GM12878 (cell line): Measurements from ENCODE around the gene VN1R5. TPM values are rescaled to one million over a fixed set of nuclear protein-coding genes. Genes with fewer than 3 reads are reported as not detected.
A peak's percentile ranks its signal among the peaks of the same experiment; 100 is the strongest.

Source experiments
- ATAC-seq: fragments of 200-7000 bp; cut with Tn5 transposase; 3 replicates; pipeline ENCODE4 v1.9.1; 2020; ENCODE audit warnings: mild to moderate bottlenecking, moderate library complexity
- BruUV-seq: library from RNA; stranded (reverse); fragments of 400-500 nt; replicated peaks from 2 replicates; lab custom pipeline; 2021; lab: Mats Ljungman, UMichigan
- CTCF ChIA-PET: fragments of 300-600 bp; sonication (Branson Sonifier 250); formaldehyde crosslinking; extraction: SDS; loops from one replicate; lab custom pipeline; 2021; ENCODE audit warnings: inconsistent platforms; lab: Yijun Ruan, JAX
- POLR2A ChIA-PET: fragments of 350-600 bp; formaldehyde crosslinking; extraction: SDS; loops from one replicate; lab custom pipeline; 2021; ENCODE audit warnings: inconsistent platforms; lab: Charles Lee
- RAD21 ChIA-PET: fragments of 300-600 bp; sonication (Branson Sonifier 250); formaldehyde crosslinking; loops from one replicate; lab custom pipeline; 2023; ENCODE audit warnings: antibody characterized with exemption; ENCODE audit not compliant: unreplicated experiment; lab: Charles Lee
- SMC1A ChIA-PET: fragments of 300-600 bp; sonication (Branson Sonifier 250); formaldehyde crosslinking; loops from one replicate; lab custom pipeline; 2023; ENCODE audit not compliant: unreplicated experiment, uncharacterized antibody; lab: Charles Lee
- DNase-seq: peaks from one replicate; pipeline ENCODE4 v3.0.0-alpha.2; 2011; ENCODE audit warnings: low read depth, low spot score
- FAIRE-seq: peaks from 3 replicates; lab custom pipeline; 2011; peaks lifted over from hg19 to GRCh38; lab: Jason Lieb, UNC
- H2AFZ ChIP-seq: 2 replicates; pipeline ENCODE4 v1.6.0; 2011; ENCODE audit warnings: low read depth, low read length, control low read depth; ENCODE audit not compliant: control insufficient read depth
- H3K27ac ChIP-seq: 2 replicates; pipeline ENCODE4 v1.5.1; 2011; ENCODE audit warnings: control low read depth; ENCODE audit not compliant: control insufficient read depth, insufficient read depth
- H3K27me3 ChIP-seq, 2 experiments: replicated peaks in 1 of 2; 2 replicates each; pipeline versions ENCODE4 v1.6.0 to v1.6.1; 2011; ENCODE audit warnings: low read length in 1 of 2; ENCODE audit not compliant: control insufficient read depth in 2 of 2, insufficient read depth in 2 of 2
- H3K36me3 ChIP-seq, 2 experiments: 2 replicates each; pipeline ENCODE4 v1.5.1; 2011; ENCODE audit warnings: low read length in 1 of 2; ENCODE audit not compliant: control insufficient read depth in 2 of 2, insufficient read depth in 2 of 2
- H3K4me1 ChIP-seq: 2 replicates; pipeline ENCODE4 v1.6.1; 2011; ENCODE audit warnings: mild to moderate bottlenecking, low read length, moderate library complexity, mixed read lengths; ENCODE audit not compliant: control insufficient read depth, insufficient read depth
- H3K4me2 ChIP-seq: 2 replicates; pipeline ENCODE4 v1.6.0; 2011; ENCODE audit warnings: control low read depth; ENCODE audit not compliant: control insufficient read depth, insufficient read depth
- H3K4me3 ChIP-seq: fragments of 200-600 bp; sonication (generic); 2 replicates; pipeline ENCODE4 v1.5.1; 2016
- H3K79me2 ChIP-seq: 2 replicates; pipeline ENCODE4 v1.6.0; 2011; ENCODE audit warnings: low read length; ENCODE audit not compliant: control insufficient read depth, insufficient read depth
- H3K9ac ChIP-seq: 2 replicates; pipeline ENCODE4 v1.8.0; 2011; ENCODE audit warnings: low read length, control low read depth, mixed read lengths; ENCODE audit not compliant: control insufficient read depth, insufficient read depth
- H3K9me3 ChIP-seq: replicated peaks from 3 replicates; pipeline ENCODE4 v1.5.1; 2011; ENCODE audit warnings: mild to moderate bottlenecking, low read length; ENCODE audit not compliant: control insufficient read depth, insufficient read depth
- H4K20me1 ChIP-seq: 2 replicates; pipeline ENCODE4 v1.6.0; 2011; ENCODE audit not compliant: control insufficient read depth, insufficient read depth
- HDAC6 ChIP-seq: fragments of 200-600 bp; sonication (generic); IDR thresholded peaks from one replicate; pipeline ENCODE4 v1.8.0; 2017; ENCODE audit warnings: antibody characterized with exemption; ENCODE audit not compliant: unreplicated experiment
- IRF5 ChIP-seq: fragments of 450-650 bp; IDR thresholded peaks from 2 replicates; pipeline ENCODE4 v1.6.1; 2017; ENCODE audit warnings: borderline replicate concordance
- SMC3 ChIP-seq: IDR thresholded peaks from 2 replicates; pipeline ENCODE4 v1.6.1; 2011; ENCODE audit warnings: low read length, improper control_type of control experiment, borderline replicate concordance
- ZNF384 ChIP-seq: IDR thresholded peaks from 2 replicates; pipeline ENCODE4 v1.6.1; 2012; ENCODE audit warnings: low read depth, mild to moderate bottlenecking, low read length, improper control_type of control experiment, borderline replicate concordance
- WGBS: methylation state at CpG from one replicate; pipeline ENCODE4 v1.1.6; 2016; ENCODE audit warnings: low lambda C conversion rate; ENCODE audit not compliant: insufficient replicate concordance, insufficient coverage; ENCODE audit errors: missing lambda C conversion rate; 5-methylcytosine and 5-hydroxymethylcytosine counted together
- in situ Hi-C: fragments of 300-500 bp; cut with MboI; formaldehyde crosslinking; loops from 9 replicates; pipeline ENCODE4 v1.14.3; 2018; ENCODE audit warnings: mixed read lengths
- intact Hi-C: fragments of 100-400 bp; cut with micrococcal nuclease; formaldehyde crosslinking; loops from one replicate; pipeline ENCODE4 v1.14.2; 2022; ENCODE audit not compliant: unreplicated experiment
- polyA plus RNA-seq, 11 experiments: library from polyadenylated mRNA; depleted of rRNA in 4 of 11; unstranded in 6 of 11; stranded (reverse) in 5 of 11; fragments of >200 nt; fragmentation: Nextera tagmentation in 4 of 11; fragmentation: Illumina TruSeq in 1 of 11; extraction: Ambion mirVana in 4 of 11; extraction: Trizol in 1 of 11; gene quantifications; 1 replicate in 1 of 11; 2 replicates in 10 of 11; pipeline versions ENCODE4 v1.2.1 to v1.2.3, GENCODE V29; 2011 to 2016; ENCODE audit warnings: inconsistent platforms in 2 of 11, missing spikeins in 2 of 11, low read depth in 1 of 11
- total RNA-seq, 4 experiments: library from RNA; depleted of rRNA in 3 of 4; stranded (reverse); fragments of >200 nt in 3 of 4; fragmentation: Illumina TruSeq in 1 of 4; extraction: Trizol in 1 of 4; gene quantifications; 2 replicates each; pipeline versions ENCODE4 v1.2.1 to v1.2.3, GENCODE V29; 2013 to 2021
- TF ChIP-seq, protein P1 (sequence below): IDR thresholded peaks from 2 replicates; pipeline ENCODE4 v1.6.1; 2011; ENCODE audit warnings: low read depth, low read length, improper control_type of control experiment, borderline replicate concordance
- TF ChIP-seq, protein P2 (sequence below): fragments of 450-650 bp; IDR thresholded peaks from 2 replicates; pipeline ENCODE4 v1.6.1; 2018; ENCODE audit warnings: borderline replicate concordance, mild to moderate bottlenecking; ENCODE audit not compliant: partially characterized antibody

The VN1R5 gene
- total and polyA plus RNA-seq, 10 of the 15 experiments (the other 5 are each of a cell fraction or from before 2014, with no cell fraction given) = not detected

DNA sequence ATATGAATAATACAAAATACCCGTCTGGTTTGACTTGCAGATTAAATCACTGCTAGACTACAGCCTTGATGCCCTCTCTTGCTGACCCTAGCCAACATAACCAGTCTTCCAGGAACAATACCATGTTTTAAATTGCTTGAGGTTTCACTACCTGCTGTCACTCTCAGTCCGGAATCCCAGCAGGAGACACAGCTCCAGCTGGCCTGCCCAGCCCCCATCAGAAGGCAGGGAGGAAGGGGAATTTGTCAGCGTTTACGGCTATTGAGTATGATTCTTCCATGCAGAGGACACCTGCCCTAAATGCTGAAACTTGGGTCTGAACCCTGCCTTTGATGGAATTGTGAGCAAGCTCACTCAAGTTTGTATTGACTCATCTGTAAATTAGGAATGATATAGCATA is 42.8 kb downstream of the VN1R5 start:
- FAIRE-seq = no peak
- no peak for DNase-seq
- ChIA-PET RAD21 (no interaction called here), SMC1A (interaction anchor here (1.2 kb wide), 1 partner anchor 67 kb away, joined by 3 read pairs; no protein-coding TSS in a partner anchor), POLR2A (no interaction called here), CTCF (interaction anchor here (0.6 to 1.1 kb wide), 2 partner anchors 188 to 229 kb away, joined by 3 read pairs; no protein-coding TSS in a partner anchor)
- no peak overlapping the region for H2AFZ ChIP-seq
- H3K4me1 ChIP-seq = no peaks in the 10 kb centered on the region
- TSS peak; percentile 24 for BruUV-seq
- no peaks in the 10 kb centered on the region for H3K27me3 ChIP-seq
- no peak overlapping the region for H3K27ac ChIP-seq
- no peaks in the 10 kb centered on the region for H3K79me2 ChIP-seq
- H3K4me3 ChIP-seq = no peak overlapping the region
- H3K9me3 ChIP-seq = no peaks in the 10 kb centered on the region
- in situ Hi-C loops (no loop called here), intact Hi-C loops (no loop called here)
- TF ChIP-seq IRF5 = no peak
- no peak for TF ChIP-seq ZNF384
- TF ChIP-seq, protein P1, sequence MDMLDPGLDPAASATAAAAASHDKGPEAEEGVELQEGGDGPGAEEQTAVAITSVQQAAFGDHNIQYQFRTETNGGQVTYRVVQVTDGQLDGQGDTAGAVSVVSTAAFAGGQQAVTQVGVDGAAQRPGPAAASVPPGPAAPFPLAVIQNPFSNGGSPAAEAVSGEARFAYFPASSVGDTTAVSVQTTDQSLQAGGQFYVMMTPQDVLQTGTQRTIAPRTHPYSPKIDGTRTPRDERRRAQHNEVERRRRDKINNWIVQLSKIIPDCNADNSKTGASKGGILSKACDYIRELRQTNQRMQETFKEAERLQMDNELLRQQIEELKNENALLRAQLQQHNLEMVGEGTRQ = no peak
- TF ChIP-seq, protein P2, sequence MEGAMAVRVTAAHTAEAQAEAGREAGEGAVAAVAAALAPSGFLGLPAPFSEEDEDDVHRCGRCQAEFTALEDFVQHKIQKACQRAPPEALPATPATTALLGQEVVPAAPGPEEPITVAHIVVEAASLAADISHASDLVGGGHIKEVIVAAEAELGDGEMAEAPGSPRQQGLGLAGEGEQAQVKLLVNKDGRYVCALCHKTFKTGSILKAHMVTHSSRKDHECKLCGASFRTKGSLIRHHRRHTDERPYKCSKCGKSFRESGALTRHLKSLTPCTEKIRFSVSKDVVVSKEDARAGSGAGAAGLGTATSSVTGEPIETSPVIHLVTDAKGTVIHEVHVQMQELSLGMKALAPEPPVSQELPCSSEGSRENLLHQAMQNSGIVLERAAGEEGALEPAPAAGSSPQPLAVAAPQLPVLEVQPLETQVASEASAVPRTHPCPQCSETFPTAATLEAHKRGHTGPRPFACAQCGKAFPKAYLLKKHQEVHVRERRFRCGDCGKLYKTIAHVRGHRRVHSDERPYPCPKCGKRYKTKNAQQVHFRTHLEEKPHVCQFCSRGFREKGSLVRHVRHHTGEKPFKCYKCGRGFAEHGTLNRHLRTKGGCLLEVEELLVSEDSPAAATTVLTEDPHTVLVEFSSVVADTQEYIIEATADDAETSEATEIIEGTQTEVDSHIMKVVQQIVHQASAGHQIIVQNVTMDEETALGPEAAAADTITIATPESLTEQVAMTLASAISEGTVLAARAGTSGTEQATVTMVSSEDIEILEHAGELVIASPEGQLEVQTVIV = no peak
- TF ChIP-seq SMC3 = no peak
- TF ChIP-seq HDAC6 = no peak
- no peaks in the 10 kb centered on the region for H4K20me1 ChIP-seq
- 84% methylated on average over 4 of the region's 4 CpGs for WGBS
- H3K9ac ChIP-seq = no peak overlapping the region
- no peak overlapping the region for H3K4me2 ChIP-seq
- peaks cover 2 to 7% of the 10 kb centered on the region in 2 experiments; a peak in 2 of 4 replicates for H3K36me3 ChIP-seq
- ATAC-seq = no peak
